HepG2 (cell line): Measurements from ENCODE around the gene MRPL58. TPM values are rescaled to one million over a fixed set of nuclear protein-coding genes. Genes with fewer than 3 reads are reported as not detected.

Experiments used
- CCAR2 ChIP-seq: fragments of 200-400 bp; formaldehyde crosslinking; optimal IDR thresholded peaks from 2 replicates; pipeline ENCODE3; 2018; ENCODE audit warnings: low read depth, mild to moderate bottlenecking, low read length, moderate library complexity
- ERF ChIP-seq: IDR thresholded peaks from 2 replicates; pipeline ENCODE4 v1.6.1; 2018; ENCODE audit warnings: missing biosample characterization, missing genetic modification reagents
- FOXA1 ChIP-seq, 2 experiments: fragments of 450-650 bp in 1 of 2; sonication (generic) in 1 of 2; formaldehyde crosslinking in 1 of 2; IDR thresholded peaks; 2 replicates each; pipeline versions ENCODE4 v1.4.0 to v1.6.1; 2016 to 2020; ENCODE audit warnings: missing genetic modification reagents in 1 of 2
- FUBP1 ChIP-seq: sonication (generic); formaldehyde crosslinking; IDR thresholded peaks from 2 replicates; pipeline ENCODE4 v1.5.1; 2020; ENCODE audit warnings: missing genetic modification reagents, mild to moderate bottlenecking, borderline replicate concordance
- GABPB1 ChIP-seq: IDR thresholded peaks from 2 replicates; pipeline ENCODE4 v1.6.1; 2016; ENCODE audit warnings: mild to moderate bottlenecking, missing genetic modification reagents, moderate library complexity, missing compliant biosample characterization
- GZF1 ChIP-seq: sonication (generic); formaldehyde crosslinking; IDR thresholded peaks from 2 replicates; pipeline ENCODE4 v1.5.1; 2020; ENCODE audit warnings: mild to moderate bottlenecking, missing genetic modification reagents
- HDAC1 ChIP-seq: sonication (generic); formaldehyde crosslinking; IDR thresholded peaks from 2 replicates; pipeline ENCODE4 v1.5.1; 2020; ENCODE audit warnings: mild to moderate bottlenecking, missing genetic modification reagents
- HMG20B ChIP-seq: conservative IDR thresholded peaks from 2 replicates; pipeline ENCODE4 v1.6.1; 2016; ENCODE audit warnings: missing genetic modification reagents, missing compliant biosample characterization
- HOXA7 ChIP-seq: sonication (generic); formaldehyde crosslinking; IDR thresholded peaks from 2 replicates; pipeline ENCODE4 v1.8.1; 2022; ENCODE audit warnings: mild to moderate bottlenecking, missing genetic modification reagents, moderate library complexity
- KLF11 ChIP-seq: IDR thresholded peaks from 2 replicates; pipeline ENCODE4 v1.6.1; 2016; ENCODE audit warnings: missing compliant biosample characterization
- MXI1 ChIP-seq: IDR thresholded peaks from 3 replicates; pipeline ENCODE4 v1.6.1; 2012; ENCODE audit warnings: low read depth, low read length, inconsistent platforms, borderline replicate concordance
- NBN ChIP-seq: fragments of 450-650 bp; conservative IDR thresholded peaks from 2 replicates; pipeline ENCODE4 v1.6.1; 2017
- NCOA1 ChIP-seq: sonication (generic); formaldehyde crosslinking; IDR thresholded peaks from 2 replicates; pipeline ENCODE4 v1.9.0; 2021; ENCODE audit warnings: missing genetic modification reagents
- PBX3 ChIP-seq: sonication (generic); formaldehyde crosslinking; IDR thresholded peaks from 2 replicates; pipeline ENCODE4 v1.8.1; 2023; ENCODE audit warnings: missing genetic modification reagents, inconsistent platforms, borderline replicate concordance
- RARG ChIP-seq: sonication (generic); formaldehyde crosslinking; IDR thresholded peaks from 2 replicates; pipeline ENCODE4 v1.4.0; 2020; ENCODE audit warnings: low read depth, mild to moderate bottlenecking, missing genetic modification reagents
- SMARCE1 ChIP-seq: fragments of 450-650 bp; IDR thresholded peaks from 2 replicates; pipeline ENCODE4 v1.6.1; 2017; ENCODE audit warnings: borderline replicate concordance
- SPEN ChIP-seq: sonication (generic); formaldehyde crosslinking; IDR thresholded peaks from 2 replicates; pipeline ENCODE4 v1.5.1; 2020; ENCODE audit warnings: low read depth, mild to moderate bottlenecking, missing genetic modification reagents
- TEAD2 ChIP-seq: sonication (generic); formaldehyde crosslinking; IDR thresholded peaks from 2 replicates; pipeline ENCODE4 v1.9.0; 2021; ENCODE audit warnings: missing genetic modification reagents
- TOE1 ChIP-seq: sonication (generic); formaldehyde crosslinking; IDR thresholded peaks from 2 replicates; pipeline ENCODE4 v1.4.0; 2020; ENCODE audit warnings: mild to moderate bottlenecking, missing genetic modification reagents
- ZBTB21 ChIP-seq: sonication (generic); formaldehyde crosslinking; IDR thresholded peaks from 2 replicates; pipeline ENCODE4 v1.4.0; 2020; ENCODE audit warnings: missing genetic modification reagents
- ZBTB7A ChIP-seq: sonication (generic); formaldehyde crosslinking; IDR thresholded peaks from 2 replicates; pipeline ENCODE4 v1.8.0; 2022; ENCODE audit warnings: mild to moderate bottlenecking, missing genetic modification reagents
- ZNF121 ChIP-seq: sonication (generic); formaldehyde crosslinking; IDR thresholded peaks from 2 replicates; pipeline ENCODE4 v1.5.0; 2020; ENCODE audit warnings: mild to moderate bottlenecking, missing genetic modification reagents
- ZNF230 ChIP-seq: sonication (generic); formaldehyde crosslinking; IDR thresholded peaks from 2 replicates; pipeline ENCODE4 v1.4.0; 2020; ENCODE audit warnings: mild to moderate bottlenecking, missing genetic modification reagents
- ZNF281 ChIP-seq: sonication (generic); formaldehyde crosslinking; IDR thresholded peaks from 2 replicates; pipeline ENCODE4 v1.4.0; 2020; ENCODE audit warnings: missing genetic modification reagents, borderline replicate concordance
- ZNF326 ChIP-seq: sonication (generic); formaldehyde crosslinking; IDR thresholded peaks from 2 replicates; pipeline ENCODE4 v1.4.0; 2020; ENCODE audit warnings: missing genetic modification reagents, borderline replicate concordance
- ZNF431 ChIP-seq: sonication (generic); formaldehyde crosslinking; IDR thresholded peaks from 2 replicates; pipeline ENCODE4 v1.9.0; 2022; ENCODE audit warnings: missing genetic modification reagents, low read depth, mild to moderate bottlenecking, borderline replicate concordance
- ZNF530 ChIP-seq: sonication (generic); formaldehyde crosslinking; IDR thresholded peaks from 2 replicates; pipeline ENCODE4 v1.5.0; 2020; ENCODE audit warnings: low read depth, mild to moderate bottlenecking, missing genetic modification reagents
- ZNF557 ChIP-seq: sonication (generic); formaldehyde crosslinking; IDR thresholded peaks from 2 replicates; pipeline ENCODE4 v1.4.0; 2020; ENCODE audit warnings: missing genetic modification reagents
- ZNF703 ChIP-seq: sonication (generic); formaldehyde crosslinking; IDR thresholded peaks from 2 replicates; pipeline ENCODE4 v1.5.1; 2020; ENCODE audit warnings: missing genetic modification reagents, mild to moderate bottlenecking, moderate library complexity, borderline replicate concordance
- polyA plus RNA-seq, 8 experiments: library from polyadenylated mRNA; depleted of rRNA in 3 of 8; stranded (reverse) in 7 of 8; unstranded in 1 of 8; fragments of >200 nt; fragmentation: Illumina TruSeq in 4 of 8; extraction: Trizol in 4 of 8; gene quantifications; 2 replicates each; pipeline versions ENCODE4 v1.2.1 to v1.2.3, GENCODE V29; 2011 to 2016; ENCODE audit warnings: low read depth in 4 of 8, missing spikeins in 1 of 8, mixed read lengths in 1 of 8; ENCODE audit not compliant: insufficient read depth in 1 of 8
- total RNA-seq, 5 experiments: library from RNA; depleted of rRNA; stranded (reverse); fragments of >200 nt; fragmentation: Illumina TruSeq; extraction: Trizol; gene quantifications; 2 replicates each; pipeline ENCODE4 v1.2.3, GENCODE V29; 2016; ENCODE audit warnings: low read depth in 1 of 5

MRPL58 gene
- total and polyA plus RNA-seq, 2 of the 13 experiments (the other 11 are each of a cell fraction or from before 2014, with no cell fraction given): 44.9 to 68.9 TPM

- no peak for TF ChIP-seq GABPB1 (CRISPR knock-in tag)
- TF ChIP-seq HDAC1 (CRISPR knock-in tag): no peak
- no peak for TF ChIP-seq ZNF121 (CRISPR knock-in tag)
- no peak for TF ChIP-seq ZNF431 (CRISPR knock-in tag)
- TF ChIP-seq PBX3 (CRISPR knock-in tag): no peak
- no peak for TF ChIP-seq ZBTB21
- no peak for TF ChIP-seq HMG20B (CRISPR knock-in tag)
- no peak for TF ChIP-seq ZNF557 (CRISPR knock-in tag)
- no peak for TF ChIP-seq HOXA7 (CRISPR knock-in tag)
- no peak for TF ChIP-seq SMARCE1
- no peak for TF ChIP-seq ZNF703 (CRISPR knock-in tag)
- TF ChIP-seq KLF11 (CRISPR knock-in tag): no peak
- no peak for TF ChIP-seq MXI1
- TF ChIP-seq ZNF281 (CRISPR knock-in tag): no peak
- no peak for TF ChIP-seq RARG
- TF ChIP-seq TOE1 (CRISPR knock-in tag): no peak
- no peak for TF ChIP-seq FOXA1 (IDR thresholded peaks at IDR 0.05)
- peak; percentile 37 for TF ChIP-seq FOXA1 (CRISPR knock-in tag; IDR thresholded peaks at IDR 0.05)
- TF ChIP-seq NBN: no peak
- TF ChIP-seq ZBTB7A: no peak
- TF ChIP-seq SPEN (CRISPR knock-in tag): no peak
- no peak for TF ChIP-seq NCOA1 (CRISPR knock-in tag)
- no peak for TF ChIP-seq FUBP1 (CRISPR knock-in tag)
- TF ChIP-seq ZNF326: no peak
- no peak for TF ChIP-seq TEAD2
- TF ChIP-seq ERF (CRISPR knock-in tag): 0 out of 2 replicates have a peak, but pooled peaks have one; percentile 23
- TF ChIP-seq ZNF230 (CRISPR knock-in tag): no peak
- TF ChIP-seq GZF1 (CRISPR knock-in tag): no peak
- TF ChIP-seq ZNF530 (CRISPR knock-in tag): no peak
- no peak for TF ChIP-seq CCAR2
Measured at GRCh38 chr17:75006653-75007052, 5.8 kb upstream of the MRPL58 start (continued).
